K562 (cell line): ENCODE results near the gene CLSTN1. TPM values are rescaled to one million over a fixed set of nuclear protein-coding genes. Genes with fewer than 3 reads are reported as not detected.

ENCODE experiments used
- HNRNPH1 ChIP-seq: fragments of 200-400 bp; formaldehyde crosslinking; optimal IDR thresholded peaks from 2 replicates; pipeline ENCODE3; 2017; ENCODE audit warnings: low read depth, mild to moderate bottlenecking, low read length, moderate library complexity
- RBFOX2 ChIP-seq: fragments of 200-400 bp; formaldehyde crosslinking; IDR thresholded peaks from 2 replicates; pipeline ENCODE4 v1.6.1; 2017; ENCODE audit warnings: low read depth, mild to moderate bottlenecking, low read length, moderate library complexity
- RUNX1 ChIP-seq: sonication (generic); IDR thresholded peaks from 2 replicates; pipeline ENCODE4 v1.6.1; 2016; ENCODE audit warnings: antibody characterized with exemption, low read depth
- TEAD4 ChIP-seq, 2 experiments: sonication (generic) in 1 of 2; formaldehyde crosslinking in 1 of 2; IDR thresholded peaks; 2 replicates each; pipeline versions ENCODE4 v1.6.1 to v1.8.0; 2012 to 2022; ENCODE audit warnings: borderline replicate concordance in 1 of 2, inconsistent platforms in 1 of 2, low read length in 1 of 2, mild to moderate bottlenecking in 1 of 2, missing genetic modification reagents in 1 of 2
- TFE3 ChIP-seq: fragments of 450-650 bp; formaldehyde crosslinking; IDR thresholded peaks from 2 replicates; pipeline ENCODE4 v1.4.0; 2020; ENCODE audit warnings: mild to moderate bottlenecking, mixed read lengths
- polyA plus RNA-seq, 8 experiments: library from polyadenylated mRNA; depleted of rRNA in 4 of 8; stranded (reverse) in 5 of 8; unstranded in 3 of 8; fragments of >200 nt; fragmentation: Nextera tagmentation in 2 of 8; fragmentation: Illumina TruSeq in 1 of 8; extraction: Ambion mirVana in 2 of 8; extraction: Trizol in 1 of 8; gene quantifications; 2 replicates each; pipeline versions ENCODE4 v1.2.1 to v1.2.3, GENCODE V29; 2011 to 2014; ENCODE audit warnings: inconsistent platforms in 1 of 8, missing spikeins in 1 of 8
- total RNA-seq, 7 experiments: library from RNA; depleted of rRNA in 6 of 7; stranded (reverse); fragments of >200 nt in 6 of 7; fragmentation: Illumina TruSeq in 2 of 7; extraction: Trizol in 2 of 7; gene quantifications; 2 replicates each; pipeline versions ENCODE4 v1.2.1 to v1.2.3, GENCODE V29; 2011 to 2021; ENCODE audit warnings: low replicate concordance in 1 of 7
- TF ChIP-seq, protein P1 (sequence below): fragments of 250-450 bp; sonication (Bioruptor Pico); IDR thresholded peaks from 2 replicates; pipeline ENCODE4 v1.9.0; 2021; ENCODE audit warnings: mild to moderate bottlenecking, inconsistent platforms

Gene CLSTN1
- total and polyA plus RNA-seq, 9 of the 15 experiments (the other 6 are each of a cell fraction or from before 2014, with no cell fraction given): 1.1 to 32.5 (median 13.3) TPM

GRCh38 chr1:9723926-9724325, 99.8 kb downstream of the CLSTN1 start (continued):
- TF ChIP-seq, protein P1, sequence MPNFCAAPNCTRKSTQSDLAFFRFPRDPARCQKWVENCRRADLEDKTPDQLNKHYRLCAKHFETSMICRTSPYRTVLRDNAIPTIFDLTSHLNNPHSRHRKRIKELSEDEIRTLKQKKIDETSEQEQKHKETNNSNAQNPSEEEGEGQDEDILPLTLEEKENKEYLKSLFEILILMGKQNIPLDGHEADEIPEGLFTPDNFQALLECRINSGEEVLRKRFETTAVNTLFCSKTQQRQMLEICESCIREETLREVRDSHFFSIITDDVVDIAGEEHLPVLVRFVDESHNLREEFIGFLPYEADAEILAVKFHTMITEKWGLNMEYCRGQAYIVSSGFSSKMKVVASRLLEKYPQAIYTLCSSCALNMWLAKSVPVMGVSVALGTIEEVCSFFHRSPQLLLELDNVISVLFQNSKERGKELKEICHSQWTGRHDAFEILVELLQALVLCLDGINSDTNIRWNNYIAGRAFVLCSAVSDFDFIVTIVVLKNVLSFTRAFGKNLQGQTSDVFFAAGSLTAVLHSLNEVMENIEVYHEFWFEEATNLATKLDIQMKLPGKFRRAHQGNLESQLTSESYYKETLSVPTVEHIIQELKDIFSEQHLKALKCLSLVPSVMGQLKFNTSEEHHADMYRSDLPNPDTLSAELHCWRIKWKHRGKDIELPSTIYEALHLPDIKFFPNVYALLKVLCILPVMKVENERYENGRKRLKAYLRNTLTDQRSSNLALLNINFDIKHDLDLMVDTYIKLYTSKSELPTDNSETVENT (CRISPR knock-in tag): no peak
- TF ChIP-seq RBFOX2: no peak
- TF ChIP-seq TEAD4 (IDR thresholded peaks at IDR 0.05; ENCODE audit: low read length): no peak
- no peak for TF ChIP-seq TEAD4 (CRISPR knock-in tag; IDR thresholded peaks at IDR 0.05; ENCODE audit: borderline replicate concordance)
- no peak for TF ChIP-seq HNRNPH1
- TF ChIP-seq TFE3 (CRISPR knock-in tag): no peak
- no peak for TF ChIP-seq RUNX1
